Measurements from ENCODE around the gene SEMA4A.
"Not testable (repeated sequence)": the region's sequence is repeated elsewhere in the genome, so short reads cannot be mapped to it uniquely, and the experiment has no call there.

Gene SEMA4A

DNA sequence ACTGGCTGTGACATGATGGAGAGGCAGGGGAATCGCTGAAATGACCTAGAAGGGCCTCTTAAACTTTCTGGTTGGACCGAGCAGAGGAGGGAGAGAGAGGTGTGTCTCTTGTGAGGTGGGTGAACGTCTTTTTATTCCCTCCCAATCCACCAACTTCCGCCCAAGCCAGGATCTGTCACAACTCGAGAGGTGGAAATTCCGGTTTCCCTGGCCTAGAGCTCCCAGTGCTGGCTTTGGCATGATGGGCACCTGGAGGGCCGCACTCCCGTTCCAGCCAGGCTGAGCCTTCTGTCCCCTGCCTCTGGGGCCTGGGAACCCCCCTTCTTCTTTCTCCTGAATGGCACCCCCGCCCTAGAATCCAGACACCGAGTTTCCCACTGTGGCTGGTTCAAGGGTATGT, at the start of gene SEMA4A:
SEMA4A (plus strand) TSS at position 224 of the 400 bp plus-strand sequence. CDS start 994 bp downstream, outside the sequence.
- DNase-seq = no peak

DNA sequence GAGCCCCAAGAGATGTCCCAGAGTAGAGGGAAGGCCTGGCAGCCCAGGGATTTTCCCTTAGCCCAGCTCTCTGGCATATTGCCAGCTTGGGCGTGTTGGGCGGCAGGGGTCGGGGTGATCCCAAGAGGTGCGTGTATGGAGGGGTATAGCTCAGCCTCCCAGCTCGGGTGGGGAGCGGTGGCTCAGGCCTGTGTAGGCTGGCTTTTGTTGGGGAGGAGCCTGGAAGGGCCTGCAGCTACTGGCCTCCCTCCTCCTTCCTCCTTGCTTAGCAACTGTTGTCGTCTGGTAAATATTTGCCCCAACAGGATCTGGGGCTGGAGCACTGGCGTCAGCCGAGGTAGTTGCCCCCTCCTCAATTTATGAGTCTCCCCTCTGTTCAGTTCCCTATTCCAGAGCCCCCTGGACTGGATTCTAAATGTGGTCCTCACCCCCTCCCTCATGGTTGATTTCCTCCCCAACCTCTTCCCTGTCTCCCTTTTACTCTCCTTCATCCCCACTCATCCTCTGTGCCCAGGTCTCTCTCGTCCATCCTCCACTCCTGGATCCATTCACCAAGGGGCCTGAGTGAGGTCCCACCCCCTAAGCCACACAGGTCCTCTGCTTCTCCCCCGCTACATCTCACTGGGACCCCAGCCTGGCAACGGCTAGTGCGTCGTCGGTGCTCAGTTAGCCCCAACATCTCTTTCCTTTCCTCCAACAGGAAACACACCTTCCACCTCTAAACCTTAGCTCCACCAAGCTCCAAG, 49.1 kb upstream of the SEMA4A start:
- DNase-seq = no peak

DNA sequence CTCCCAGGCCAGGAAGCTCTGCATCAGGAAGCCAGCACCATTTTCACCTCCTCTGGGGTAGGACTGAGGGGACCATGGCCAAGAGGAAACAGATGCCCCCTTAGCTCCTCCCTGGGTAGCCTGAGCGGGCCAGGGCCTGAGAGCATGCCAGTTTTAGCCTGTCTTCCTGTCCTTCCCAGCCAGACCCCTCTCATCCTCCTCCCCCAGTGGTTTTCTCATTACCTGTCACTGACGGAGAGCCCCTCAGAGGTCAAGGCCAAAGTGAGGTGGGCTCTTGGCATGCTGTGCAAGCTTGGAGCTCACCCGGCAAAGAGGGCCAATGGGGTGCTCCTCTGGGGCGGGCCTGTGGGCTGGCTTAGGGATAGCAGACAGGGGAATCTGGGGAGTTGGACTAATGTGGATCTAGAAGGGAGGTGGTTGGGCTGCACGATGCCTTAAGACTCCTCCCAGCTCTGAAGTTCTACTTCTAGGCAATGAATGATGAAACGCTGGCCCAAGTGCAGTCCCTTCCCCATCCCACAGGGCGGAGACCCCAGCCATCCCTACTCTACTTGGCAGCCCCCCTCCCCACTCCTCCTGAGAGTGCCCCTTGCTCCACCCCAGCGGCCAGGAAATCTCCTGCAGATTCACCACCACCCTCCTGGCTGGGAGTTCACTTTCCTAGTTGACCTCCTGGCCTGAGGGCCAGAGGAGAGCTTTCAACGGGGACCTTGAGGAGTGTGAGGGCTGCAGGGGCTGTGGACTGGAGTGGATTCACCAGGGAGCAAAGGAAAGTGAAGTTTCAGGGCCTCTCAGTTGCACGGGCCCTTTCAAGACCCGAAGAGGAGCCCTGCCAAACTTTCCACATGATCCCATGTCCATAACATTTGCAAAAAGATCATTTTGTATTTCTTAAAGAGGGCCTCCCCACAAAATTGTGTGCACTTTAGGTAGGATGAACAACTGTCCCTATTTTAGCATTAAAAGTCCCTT, 48.2 kb upstream of the SEMA4A start:
- no peak for DNase-seq

DNA sequence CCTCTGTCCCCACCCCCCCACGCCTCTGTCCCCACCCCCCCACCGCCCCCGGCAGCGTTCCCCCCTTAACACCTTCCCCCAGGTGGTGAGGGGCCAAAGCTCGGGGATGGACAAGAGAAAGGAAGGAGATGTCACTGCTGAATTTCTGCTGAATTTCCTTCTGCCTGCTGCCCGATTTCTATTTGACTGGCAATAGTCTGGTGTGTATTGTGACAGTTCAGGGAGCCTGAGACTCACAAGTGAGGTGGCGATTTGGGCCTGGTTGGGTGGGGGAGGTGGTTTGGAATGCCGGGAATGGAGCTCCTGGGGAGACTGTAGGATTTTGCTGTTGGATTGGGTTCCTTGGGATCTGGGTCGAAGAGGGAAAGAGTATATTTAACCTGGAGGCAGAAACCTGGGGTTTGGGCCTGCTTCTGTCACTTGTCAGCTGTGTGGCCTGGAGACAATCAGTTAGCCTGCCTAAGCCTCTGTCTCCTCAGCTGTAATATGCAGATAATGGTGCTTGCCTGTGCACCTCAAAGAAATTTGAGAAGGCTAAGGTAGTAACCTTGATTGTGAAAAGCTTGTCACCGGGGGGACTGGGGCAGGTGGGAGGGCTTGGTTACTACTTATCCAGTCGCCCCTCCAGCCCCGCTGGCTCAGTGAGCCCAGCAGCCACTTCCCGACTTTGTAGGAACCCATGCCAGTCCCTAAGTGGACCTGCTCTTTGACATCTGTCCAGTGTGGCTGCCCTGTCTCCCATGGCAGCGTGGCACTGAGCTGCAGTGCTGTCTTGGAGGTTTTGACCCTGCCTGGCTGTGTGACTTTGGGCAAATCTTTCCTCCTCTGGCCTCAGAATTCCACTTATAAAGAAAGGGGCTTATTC, 46.5 kb upstream of the SEMA4A start:
- no peak for DNase-seq

DNA sequence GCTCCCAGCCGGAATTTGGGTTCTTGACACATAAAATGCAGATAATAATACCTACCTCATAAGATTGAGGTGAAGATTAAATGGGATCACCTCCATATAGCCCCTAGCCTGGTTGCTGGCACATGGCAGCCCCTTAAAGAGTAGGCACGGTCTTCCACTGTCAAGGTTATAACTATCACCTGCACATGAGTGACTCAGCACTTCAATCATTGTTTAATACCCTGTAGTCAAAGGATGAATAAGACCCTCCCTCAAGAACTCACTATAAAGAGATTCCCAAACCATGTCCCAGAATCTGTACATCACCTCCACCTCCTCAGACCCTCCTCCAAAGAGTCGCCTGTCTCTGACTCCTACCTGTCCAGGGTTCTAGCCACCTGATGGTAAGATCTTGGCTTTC, 45.3 kb upstream of the SEMA4A start:
- no peak for DNase-seq

DNA sequence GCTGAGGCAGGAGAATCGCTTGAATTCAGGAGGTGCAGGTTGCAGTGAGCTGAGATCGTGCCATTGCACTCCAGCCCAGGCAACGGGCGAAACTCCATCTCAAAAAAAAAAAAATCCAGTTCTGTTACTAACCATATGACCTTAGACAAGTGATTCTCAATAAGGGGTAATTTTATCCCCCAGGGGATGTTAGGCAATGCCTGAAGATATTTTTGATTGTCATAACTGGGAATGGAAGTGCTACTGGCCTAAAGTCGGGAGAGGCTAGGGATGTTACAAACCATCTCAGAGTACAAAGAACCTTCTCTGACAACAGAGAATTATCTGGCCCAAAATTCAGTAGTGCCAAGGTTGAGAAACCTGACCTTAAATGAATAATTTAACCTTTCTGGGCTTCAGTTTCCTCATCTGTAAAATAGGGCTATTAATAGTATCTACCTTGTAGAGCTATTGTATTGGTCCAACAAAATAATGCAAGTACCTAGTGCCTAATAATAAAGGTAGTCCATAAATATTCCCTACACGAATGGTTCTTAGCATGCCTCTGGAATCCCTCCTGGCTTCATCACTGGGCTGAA, 44.6 kb upstream of the SEMA4A start:
- no peak for DNase-seq

DNA sequence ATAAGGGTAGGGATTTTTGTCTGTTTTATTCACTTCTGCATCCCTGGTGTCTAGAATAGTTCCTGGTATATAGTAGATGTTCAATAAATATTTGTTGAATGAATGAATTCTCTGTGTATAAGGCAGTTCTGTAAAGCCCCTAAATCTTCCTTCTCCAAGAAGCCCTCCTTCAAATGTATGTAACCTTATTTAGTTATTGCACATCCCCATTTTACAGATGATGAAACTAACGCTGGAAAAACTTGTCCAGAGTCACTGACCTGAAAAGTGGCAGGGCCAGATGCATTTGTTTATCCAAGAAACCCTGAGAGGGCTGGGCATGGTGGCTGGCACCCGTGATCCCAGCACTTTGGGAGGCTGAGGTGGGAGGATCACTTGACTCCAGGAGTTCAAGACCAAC, 43.1 kb upstream of the SEMA4A start:
- DNase-seq = no peak

DNA sequence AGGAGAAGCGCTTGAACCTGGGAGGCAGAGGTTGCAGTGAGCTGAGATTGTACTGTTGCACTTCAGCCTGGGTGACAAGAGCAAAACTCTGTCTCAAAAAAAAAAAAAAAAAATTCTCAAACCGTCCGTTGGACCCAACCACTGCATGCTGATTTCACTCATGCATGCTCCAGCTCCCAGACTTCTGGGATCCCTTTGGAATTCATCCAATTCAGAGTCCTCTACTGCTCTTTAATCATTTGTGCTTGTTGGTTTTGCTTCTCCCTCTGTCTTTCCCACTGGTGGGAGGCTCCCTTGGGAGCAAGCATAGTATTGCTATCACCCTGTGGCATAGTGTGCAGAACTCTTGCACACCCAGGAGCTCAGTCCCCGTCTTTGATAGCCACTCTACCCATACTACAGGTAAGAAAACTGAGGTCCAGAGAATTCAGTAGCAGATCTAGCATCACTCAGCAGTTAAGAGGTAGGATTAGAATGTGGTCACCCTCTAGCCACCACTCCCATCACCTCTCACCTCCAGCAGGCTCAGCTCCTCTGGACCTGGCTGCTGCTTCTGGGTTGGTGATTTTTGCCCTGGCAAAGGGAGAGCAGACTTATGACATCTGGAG, 41.9 kb upstream of the SEMA4A start:
- no peak for DNase-seq

DNA sequence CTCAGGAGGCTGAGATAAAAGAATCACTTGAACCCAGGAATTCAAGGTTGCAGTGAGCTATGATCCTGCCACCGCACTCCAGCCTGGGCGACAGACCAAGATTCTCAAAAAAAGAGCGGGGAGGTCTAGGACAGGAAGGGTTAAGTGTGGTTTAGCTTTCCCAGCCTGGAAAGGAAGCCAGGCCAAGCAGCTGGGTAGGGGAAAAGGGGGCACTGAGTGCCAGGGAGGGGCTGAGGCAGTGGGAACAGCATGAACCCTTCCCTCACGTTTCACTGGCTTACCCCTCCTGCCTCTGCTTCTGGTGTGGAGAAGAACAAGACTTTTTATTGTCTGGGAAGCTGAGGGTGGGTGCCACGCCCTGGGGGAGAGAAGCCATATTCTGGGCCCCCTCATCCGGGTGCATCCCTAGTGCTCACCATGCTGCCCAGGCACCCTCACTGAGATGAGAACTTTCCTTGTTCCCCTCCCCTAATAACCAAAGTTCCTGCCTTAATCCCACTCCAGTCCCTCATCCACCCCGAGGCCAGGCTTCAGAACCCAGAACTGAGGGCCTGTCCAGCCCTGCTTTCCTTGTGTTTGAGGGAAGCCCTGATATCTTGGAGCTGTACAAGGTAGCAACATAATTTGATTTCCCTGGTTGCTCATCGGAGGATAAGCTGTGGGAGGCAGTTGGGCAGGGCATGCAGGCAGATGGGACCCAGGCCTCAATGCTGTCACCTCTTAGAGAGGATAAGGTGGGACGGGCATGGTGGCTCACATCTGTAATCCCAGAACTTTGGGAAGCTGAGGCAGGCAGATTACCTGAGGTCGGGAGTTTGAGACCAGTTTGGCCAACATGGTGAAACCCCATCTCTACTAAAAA, 40.9 kb upstream of the SEMA4A start:
- DNase-seq = peak; percentile 32

DNA sequence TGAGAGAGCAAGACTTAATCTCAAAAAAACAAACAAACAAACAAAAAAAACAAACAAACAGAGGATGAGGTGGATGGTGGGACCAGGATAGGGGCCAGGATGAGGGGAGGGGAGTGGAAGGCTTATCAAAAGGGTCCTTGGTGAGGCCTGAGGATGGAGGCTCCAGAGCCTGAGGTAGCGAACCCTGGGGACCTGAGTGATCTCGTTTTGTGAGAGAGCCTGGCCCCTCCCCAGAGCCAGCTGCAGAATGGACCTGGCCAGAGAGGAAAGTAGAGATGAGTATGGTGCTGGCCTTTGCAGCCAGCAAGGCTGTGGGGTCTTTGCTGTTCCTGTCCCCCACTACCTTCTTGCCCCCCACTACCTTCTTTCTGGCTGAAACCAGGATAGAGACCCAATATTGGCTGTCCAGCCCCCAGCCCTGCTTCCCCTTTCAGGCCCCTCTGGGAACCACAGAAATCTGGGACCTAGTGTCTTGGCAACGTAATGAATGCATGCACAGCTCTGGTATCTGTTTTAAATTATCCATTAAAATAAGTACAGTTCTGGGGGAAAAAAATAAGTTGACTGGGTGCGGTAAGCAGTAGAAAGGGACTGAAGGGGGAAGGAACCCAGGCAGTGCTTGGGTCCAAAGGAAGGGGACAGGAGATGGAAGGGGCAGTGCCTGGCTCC, 40.0 kb upstream of the SEMA4A start:
- DNase-seq = no peak

DNA sequence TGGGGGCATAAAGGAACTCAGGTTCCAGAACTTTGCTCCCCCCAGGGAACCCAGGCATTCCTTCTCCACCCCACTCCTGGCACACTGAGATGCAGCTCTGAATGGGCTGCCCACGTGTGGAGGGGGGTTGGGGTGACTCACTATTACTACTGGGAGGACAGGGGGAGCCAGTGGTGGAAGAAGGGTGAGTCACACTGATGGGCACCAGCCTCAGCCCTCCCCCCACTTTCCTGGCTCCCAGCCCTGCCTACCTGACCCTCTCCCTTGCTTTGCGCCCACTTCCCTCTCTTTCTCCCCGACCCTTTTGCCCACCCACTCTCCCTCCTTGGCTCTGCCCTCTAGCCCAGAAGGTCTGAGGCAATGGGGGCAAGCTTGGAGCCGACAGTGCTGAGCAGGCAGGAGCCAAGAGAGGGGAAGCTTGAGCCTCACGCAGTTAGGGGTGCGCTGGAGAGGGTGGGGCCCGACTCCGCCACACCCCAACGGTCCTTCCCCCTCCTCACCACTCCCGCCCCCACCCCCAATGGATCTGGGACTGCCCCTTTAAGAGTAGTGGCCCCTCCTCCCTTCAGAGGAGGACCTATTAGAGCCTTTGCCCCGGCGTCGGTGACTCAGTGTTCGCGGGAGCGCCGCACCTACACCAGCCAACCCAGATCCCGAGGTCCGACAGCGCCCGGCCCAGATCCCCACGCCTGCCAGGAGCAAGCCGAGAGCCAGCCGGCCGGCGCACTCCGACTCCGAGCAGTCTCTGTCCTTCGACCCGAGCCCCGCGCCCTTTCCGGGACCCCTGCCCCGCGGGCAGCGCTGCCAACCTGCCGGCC, 39.1 kb upstream of the SEMA4A start, which contains the start of gene LMNA:
LMNA (plus strand) TSS at position 611 of the 818 bp plus-strand sequence. CDS start 208 bp downstream, outside the sequence.
- peak; percentile 80 for DNase-seq

DNA sequence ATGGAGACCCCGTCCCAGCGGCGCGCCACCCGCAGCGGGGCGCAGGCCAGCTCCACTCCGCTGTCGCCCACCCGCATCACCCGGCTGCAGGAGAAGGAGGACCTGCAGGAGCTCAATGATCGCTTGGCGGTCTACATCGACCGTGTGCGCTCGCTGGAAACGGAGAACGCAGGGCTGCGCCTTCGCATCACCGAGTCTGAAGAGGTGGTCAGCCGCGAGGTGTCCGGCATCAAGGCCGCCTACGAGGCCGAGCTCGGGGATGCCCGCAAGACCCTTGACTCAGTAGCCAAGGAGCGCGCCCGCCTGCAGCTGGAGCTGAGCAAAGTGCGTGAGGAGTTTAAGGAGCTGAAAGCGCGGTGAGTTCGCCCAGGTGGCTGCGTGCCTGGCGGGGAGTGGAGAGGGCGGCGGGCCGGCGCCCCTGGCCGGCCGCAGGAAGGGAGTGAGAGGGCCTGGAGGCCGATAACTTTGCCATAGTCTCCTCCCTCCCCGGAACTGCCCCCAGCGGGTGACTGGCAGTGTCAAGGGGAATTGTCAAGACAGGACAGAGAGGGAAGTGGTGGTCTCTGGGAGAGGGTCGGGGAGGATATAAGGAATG, 38.4 kb upstream of the SEMA4A start:
- no peak for DNase-seq

DNA sequence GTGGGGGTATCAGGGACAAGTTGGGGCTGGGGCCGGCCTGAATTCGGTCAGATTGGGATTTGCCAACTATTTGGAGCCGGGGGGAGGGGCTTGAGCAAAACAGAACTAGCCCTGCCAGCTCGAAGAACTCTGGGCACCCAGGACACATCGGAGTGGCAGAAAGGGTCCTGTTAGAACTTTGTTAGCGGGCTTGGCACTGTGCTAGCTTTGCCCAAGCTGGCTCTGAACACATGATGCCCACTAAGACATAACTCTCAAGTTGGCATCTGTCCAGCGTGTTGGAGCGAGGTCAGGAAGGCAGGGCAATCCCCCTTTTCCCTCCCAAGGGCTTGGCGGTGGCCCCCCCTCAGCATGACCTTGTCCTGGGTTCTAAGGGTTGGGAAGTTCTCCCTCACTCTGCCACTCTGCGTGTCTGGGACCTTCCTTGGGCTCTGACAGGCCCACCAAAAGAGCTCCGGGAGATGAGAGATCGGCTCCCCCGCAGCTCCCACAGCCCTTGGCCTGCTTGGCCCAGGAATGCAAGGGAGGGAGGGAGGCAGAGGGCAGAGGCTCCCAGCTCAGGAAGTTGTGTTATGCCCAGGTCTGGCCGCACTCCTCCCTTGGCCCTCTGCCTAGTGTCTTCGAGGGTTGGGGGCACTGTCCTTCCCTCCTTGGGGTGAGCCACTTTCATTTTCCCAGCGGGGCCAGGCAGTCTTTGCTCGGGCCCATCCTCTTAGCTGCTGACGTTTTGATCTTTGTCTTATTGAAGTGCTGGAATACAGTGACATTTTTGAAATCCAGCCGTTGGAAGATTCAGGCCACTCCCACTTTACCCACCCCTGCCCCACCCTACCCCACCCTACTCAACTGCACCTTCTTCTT, 37.6 kb upstream of the SEMA4A start:
- peak; percentile 61 for DNase-seq

DNA sequence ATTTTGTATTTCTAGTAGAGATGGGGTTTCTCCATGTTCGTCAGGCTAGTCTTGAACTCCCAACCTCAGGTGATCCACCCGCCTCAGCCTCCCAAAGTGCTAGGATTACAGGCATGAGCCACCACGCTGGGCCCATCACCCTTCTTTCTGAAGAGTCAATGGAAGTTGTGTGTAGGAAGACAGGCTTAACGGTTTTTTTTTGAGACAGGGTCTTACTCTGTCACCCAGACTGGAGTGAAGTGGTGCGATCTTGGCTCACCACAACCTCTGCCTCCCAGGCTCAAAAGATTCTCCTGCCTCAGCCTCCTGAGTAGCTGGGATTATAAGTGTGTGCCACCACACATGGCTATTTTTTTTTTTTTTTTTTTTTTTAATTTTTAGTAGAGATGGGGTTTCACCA, 36.7 kb upstream of the SEMA4A start:
- not testable (repeated sequence) for DNase-seq

DNA sequence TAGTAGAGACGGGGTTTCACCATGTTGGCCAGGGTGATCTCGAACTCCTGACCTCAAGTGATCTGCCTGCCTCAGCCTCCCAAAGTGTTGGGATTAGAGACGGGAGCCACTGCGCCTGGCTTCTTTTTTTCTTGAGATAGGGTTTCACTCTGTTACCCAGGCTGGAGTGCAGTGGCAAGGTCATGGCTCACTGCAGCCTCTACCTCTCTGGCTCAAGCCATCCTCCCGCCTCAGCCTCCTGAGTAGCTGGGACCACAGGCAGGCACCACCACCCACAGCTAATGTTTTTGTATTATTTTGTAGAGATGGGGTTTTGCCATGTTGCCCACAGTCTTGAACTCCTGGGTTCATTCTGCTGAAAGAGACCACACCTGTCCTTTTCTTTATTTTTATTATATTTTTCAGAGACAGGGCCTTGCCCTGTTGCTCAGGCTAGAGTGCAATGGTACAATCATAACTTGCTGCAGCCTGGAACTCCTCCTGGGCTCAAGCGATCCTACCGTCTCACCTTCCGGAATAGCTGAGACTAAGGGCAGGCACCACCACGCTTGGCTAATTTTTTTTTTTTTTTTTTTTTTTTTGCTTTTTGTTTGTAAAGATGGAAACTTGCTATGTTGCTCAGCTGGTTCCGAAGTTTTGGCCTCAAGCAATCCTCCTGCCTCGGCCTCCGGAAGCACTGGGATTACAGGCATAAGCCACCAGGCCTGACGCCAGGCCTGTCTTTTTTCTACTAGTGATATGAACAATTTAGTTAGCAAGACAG, 35.8 kb upstream of the SEMA4A start:
- no peak for DNase-seq

DNA sequence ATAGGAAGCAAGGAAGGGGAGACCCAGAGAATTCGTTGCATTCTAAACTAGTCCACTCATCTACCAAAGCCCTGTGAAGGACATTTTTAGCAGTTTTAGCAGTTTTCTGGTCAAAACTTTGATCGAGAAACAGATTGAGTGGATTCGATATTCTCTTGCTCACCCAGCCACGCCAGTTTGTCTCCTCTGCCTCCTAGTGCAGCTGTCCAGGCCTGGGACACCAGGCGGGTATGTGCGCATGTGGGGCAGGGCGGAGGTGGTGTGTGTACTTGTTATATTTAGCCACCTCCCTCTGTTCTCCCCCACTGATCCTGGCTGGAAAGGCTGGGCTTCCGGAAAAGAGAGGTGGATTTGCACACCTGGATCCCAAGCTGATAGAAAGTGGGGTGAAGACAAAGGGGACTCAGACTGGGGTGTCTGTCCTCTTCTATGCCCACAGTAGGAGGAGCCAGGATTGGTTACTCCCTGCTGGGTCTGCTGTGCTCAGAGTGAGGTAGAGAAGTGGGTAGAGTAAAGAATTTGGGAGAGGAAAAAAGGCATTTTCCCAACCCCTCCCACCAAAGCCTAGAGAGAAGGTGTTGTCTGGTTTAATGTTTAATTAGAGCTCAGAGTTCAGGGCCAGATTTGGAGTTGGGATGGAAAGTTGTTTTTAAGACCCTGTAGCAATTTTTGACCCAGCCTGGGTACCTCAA, 35.1 kb upstream of the SEMA4A start:
- DNase-seq = no peak

All from midbrain (tissue), 1 donor.